ENCODE measurements around the gene CDC42EP2.
"Not testable (repeated sequence)": the region's sequence is repeated elsewhere in the genome, so short reads cannot be mapped to it uniquely, and the experiment has no call there.

Gene CDC42EP2

DNA sequence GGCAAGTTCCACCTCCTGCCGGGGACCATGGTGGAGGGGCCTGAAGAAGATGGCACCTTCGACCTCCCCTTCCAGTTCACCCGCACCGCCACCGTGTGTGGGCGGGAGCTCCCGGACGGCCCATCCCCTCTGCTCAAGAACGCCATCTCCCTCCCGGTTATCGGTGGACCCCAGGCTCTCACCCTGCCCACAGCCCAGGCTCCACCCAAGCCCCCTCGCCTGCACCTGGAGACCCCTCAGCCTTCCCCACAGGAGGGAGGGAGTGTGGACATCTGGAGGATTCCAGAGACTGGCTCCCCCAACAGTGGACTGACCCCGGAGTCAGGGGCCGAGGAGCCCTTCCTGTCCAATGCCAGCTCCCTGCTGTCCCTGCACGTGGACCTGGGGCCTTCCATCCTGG is 6.4 kb downstream of the CDC42EP2 start:
- no peak for DNase-seq

DNA sequence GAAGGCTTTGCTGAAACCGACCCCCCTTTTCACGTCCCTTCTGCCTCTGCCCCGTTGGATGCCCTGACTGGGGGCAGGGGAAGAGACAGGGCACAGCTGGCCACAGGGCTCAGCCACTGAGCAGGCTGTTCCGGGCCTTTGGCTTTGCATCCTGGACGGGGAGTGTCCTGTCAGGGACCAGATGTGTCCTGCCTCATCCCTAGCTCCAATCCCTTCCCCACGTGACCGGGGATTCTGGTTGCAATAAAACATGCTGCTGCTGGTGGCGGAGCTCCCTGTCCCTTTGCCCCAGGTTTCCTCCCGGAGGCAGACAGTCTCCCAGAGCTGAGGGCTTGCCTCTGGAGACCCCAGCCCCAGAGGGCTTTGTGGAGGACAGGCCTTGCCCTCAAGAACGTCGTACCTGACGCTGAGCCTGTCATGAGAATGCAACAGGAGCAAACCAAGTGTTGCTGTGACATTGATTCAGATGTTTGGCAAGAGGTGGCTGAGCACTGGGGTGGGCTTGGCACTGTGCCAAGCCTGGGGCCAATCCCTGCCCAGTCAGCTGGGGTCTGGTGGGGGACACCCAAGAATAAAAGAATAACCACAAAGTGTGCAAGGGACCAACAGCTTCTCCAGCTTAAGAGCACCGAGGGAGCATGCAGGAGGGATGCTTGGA is 7.3 kb downstream of the CDC42EP2 start:
- DNase-seq: no peak

DNA sequence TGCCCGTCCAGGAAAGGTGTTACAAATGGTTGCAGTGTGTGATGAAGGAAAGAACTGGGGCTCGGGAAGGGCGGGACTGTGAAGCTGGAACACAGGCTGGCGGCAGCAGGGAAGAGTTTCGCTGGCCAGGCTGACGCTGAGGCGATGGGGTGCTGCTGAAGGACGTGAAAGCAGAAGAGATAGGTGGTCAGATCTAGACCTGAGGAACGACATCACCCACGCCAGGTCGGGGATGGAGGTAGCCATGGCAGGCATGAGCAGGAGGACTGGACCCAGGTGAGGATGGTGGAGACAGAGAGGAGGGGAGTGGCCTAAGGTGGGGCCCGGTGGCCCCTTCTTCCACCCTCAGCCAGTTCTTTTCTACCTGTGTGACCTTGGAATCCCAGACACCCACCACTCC is 9.1 kb downstream of the CDC42EP2 start:
- DNase-seq: no peak

DNA sequence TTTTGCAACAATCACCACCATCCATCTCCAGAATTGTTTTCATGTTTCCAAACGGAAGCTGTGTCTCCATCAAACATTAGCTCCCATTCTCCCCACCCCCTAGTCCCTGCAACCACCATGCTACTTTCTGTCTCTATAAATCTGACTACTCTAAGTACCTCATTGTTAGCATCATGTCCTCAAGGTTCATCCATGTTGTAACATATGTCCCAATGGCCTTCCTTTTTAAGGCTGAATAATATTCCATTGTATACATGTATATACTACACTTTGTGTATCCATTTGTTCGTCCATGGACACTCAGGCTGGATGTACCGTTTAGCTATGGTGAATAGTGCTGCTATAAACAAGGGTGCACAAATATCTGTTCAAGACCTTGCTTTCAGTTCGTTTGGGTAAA is 10.8 kb downstream of the CDC42EP2 start:
- no peak for DNase-seq

DNA sequence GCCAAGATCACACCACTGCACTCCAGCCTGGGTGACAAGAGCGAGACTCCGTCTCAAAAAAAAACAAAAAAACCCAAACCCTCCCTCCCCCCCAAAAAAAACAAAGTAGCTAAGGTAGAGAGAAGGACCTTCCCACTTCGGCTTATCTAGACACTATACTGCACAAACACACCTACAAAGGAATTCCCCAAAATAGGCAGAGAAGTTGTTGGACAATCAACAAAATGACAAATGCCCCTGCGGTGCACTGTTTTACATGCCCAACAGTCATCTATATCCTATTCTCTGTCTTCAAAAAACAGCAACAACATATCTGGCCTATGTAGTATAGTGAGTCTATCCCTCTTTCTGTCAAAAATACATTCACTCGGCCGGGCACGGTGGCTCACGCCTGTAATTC is 12.4 kb downstream of the CDC42EP2 start:
- DNase-seq: no peak

DNA sequence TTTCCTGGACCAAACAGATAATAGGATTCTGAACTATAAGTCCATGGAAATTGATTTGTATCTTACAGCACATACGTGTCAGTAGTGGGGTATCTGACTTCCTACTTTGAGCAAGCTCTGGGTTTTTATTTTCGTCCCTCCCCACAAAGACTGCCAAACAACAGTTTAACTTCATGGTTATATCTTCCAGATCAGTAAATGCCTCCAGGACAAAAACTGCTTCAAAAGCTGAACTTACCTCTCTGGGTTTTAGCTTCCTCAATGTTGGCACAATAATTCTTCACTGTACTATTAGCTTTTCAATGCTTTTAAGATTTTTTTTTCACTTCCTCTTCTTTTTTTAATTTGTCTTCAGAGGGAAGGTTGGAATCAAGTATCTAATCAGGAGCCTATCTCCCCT is 14.8 kb downstream of the CDC42EP2 start:
- no peak for DNase-seq

DNA sequence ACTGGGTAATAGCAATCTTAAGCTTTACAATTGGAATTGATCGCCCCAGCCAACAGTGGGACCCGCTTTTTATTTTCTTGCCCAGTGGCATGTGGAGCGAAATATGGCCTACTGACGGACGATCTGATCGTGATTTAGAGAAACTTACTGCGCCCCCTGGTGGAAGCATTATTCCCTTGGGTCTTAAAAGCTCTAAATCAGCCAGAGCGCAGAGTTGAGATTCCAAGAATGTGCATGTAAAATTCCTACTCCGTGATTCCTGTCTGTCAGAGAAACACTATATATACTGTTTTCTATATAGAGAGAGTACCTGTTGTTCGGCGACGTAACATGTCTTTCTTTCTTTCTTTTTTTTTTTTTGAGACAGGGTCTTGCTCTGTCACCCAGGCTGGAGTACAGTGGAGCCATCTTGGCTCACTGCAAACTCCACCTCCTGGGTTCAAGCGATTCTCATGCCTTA is 15.3 kb downstream of the CDC42EP2 start:
- DNase-seq: peak; percentile 66

DNA sequence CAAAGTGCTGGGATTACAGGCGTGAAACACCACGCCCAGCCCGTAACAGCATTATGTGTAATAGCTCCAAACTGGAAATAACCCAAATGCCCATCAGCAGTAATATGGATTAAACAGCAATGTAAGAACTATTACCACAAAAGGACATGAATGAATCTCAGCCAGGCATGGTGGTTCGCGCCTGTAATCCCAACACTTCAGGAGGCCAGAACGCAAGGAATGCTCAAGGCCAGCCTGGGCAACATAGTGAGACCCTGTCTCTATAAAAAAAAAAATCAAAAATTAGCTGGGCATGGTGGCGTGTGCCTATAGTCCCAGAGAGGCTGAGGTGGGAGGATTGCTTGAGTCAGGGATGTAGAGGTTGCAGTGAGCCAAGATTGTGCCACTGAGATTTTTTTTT is 15.9 kb downstream of the CDC42EP2 start:
- no peak for DNase-seq

DNA sequence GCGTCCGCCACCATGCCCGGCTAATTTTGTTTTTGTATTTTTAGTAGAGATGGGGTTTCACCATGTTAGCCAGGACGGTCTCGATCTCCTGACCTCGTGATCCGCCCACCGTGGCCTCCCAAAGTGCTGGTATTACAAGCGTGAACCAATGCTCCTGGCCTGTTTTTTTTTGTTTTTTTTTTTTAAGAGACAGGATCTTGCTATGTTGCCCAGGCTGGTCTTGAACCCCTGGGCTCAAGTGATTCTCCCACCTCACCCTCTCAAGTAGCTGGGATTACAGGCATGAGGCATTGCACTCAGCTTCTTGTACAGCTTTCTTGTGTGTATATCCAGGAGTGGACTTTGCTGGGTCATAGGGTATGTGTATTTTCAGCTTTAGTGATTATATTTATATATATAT is 17.9 kb downstream of the CDC42EP2 start:
- DNase-seq: not testable (repeated sequence)

DNA sequence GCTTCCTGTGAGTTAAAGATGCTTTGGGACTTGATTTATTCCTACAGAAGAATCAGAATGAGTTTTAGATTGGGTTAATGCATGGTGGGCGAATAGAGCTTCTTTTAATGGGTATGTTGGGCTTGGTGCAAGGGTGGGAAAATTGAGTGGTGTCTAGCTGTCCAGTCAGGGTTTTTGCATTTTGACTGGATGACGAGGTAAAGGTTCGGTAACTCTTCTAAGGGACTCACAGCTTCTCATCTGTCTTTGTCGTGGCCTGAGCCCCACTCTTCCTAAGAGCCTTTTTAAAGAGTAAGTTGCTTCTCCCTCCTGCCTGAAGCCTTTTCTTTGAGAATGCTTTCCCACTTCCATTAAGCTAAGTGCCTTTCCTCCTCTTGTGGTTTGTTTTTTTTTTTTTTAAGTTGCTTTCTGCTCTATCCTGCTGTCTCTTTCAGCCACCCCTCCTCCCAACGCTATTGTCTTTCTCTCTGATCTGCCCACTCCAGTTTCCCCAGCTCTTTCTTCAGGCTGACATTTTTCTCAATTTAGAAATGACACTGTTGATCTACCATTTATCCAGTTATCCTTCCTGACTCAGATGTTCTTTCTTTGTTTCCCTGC is 20.1 kb downstream of the CDC42EP2 start:
- no peak for DNase-seq

DNA sequence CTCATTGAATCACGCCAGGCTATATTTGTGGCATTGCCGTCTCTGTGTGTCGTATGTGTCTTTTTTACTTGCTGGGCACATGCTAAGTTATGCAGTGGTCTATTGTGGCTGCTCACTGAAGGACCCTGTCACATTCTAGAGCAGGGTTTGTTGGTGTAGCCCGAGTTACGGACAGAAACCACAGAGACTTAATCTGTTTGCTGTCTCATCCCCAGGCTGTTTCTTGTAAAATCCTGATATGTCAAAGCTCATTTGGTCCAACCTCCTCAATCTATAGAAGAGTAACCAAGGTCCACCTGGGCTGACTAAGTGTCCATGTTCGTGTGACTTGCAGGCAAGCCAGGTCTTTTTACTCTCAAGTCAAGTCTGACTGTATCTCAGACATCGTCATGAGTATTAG is 24.0 kb downstream of the CDC42EP2 start:
- no peak for DNase-seq

DNA sequence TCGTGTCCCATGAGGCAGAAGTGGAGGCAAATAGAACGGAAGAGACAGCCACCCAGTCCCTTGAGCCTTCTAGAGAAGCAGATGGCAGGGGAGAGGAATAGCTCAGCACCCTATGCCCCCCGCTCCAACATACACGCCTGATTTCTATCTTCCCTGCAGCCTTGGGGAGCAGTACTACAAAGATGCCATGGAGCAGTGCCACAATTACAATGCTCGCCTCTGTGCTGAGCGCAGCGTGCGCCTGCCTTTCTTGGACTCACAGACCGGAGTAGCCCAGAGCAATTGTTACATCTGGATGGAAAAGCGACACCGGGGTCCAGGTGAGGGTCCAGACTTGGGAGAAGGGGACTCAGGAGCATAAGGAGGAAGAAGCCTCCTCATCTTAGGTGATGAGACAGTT is 25.6 kb downstream of the CDC42EP2 start:
- no peak for DNase-seq

DNA sequence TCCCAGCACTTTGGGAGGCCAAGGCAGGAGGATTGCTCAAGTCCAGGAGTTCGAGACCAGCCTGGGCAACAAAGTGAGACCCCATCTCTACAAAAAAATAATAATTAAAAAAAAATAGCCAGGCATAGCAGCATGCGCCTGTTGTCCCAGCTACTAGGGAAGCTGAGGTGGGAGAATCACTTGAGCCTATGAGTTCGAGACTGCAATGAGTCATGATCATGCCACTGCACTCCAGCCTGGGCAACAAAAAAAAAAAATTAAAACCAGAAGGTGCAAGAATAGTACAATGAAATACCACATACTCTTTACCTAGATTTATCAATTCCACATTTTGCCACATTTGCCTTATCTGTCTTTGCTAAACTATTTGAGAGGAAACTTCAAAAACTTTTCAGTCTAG is 27.2 kb downstream of the CDC42EP2 start:
- no peak for DNase-seq

DNA sequence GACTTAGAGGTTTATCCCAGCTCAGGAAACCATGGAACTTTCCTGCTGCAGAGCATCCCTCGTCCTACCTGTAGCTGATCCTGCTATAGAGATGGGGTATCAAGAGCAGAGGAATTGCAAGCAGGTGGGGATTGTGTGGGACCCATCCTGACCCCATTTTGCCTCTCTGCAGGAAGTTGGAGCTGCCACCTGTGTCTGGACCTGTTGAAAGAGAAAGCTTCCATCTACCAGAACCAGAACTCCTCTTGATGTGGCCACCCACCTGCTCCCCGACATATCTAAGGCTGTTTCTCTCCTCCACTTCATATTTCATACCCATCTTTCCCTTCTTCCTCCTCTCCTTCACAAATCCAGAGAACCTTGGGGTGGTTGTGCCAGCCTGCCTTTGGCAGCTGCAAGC is 36.8 kb downstream of the CDC42EP2 start:
- DNase-seq: no peak

DNA sequence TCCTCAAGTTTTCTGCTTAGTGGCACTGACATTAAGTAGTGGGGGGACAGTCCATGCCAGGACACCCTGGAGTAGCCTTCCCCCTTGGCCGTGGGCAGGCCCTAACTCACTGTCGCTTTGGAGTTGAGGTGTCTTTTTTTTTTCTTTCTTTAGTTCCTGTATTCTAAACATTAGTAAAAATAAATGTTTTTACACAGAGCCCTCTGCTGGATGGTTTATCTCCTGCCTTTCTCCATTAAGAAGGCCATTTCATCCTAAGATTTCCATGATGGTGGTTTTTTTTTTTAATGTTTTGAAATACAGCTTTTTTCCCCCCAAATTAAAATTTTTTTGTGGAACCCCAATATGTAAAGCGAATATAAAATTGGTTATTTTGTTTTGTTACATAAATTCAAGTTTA is 38.1 kb downstream of the CDC42EP2 start:
- DNase-seq: no peak

DNA sequence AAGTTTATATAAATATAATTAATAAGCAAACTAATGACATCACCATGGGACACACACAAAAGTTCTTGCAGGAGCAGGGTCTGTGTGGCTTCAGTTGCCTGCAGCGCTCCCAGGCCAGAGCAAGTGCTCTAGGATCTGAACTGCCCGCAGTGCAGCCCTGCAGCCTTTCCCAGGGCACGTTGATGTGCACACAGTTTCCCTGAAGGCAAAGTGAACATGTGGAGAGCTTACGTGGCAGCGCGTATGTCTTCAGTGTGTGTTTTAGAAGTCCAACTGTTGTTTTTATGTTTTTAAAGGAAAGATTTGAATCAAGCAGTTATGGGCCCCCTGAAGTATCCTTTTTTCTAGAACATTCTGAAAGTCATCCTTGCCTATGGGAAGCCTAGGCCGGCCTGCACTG is 38.7 kb downstream of the CDC42EP2 start:
- DNase-seq: no peak

DNA sequence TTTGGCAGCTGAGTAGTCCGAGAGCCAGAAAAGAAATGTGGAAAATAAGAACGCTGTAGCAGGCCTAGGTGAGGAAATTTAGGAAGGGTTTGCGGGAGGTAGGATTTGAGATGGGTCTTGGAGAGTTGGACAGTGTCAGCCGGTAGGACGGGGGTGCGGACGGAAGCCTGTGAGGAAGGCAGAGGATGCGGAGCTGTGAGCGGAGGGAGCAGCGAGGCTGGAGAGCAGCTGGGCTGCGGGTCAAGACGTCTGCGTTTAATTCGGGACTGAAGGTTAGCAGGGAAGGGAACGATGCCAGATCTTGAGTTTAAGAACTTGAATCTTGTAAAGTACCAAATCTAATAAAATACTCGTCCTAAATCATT is 39.2 kb downstream of the CDC42EP2 start:
- no peak for DNase-seq

DNA sequence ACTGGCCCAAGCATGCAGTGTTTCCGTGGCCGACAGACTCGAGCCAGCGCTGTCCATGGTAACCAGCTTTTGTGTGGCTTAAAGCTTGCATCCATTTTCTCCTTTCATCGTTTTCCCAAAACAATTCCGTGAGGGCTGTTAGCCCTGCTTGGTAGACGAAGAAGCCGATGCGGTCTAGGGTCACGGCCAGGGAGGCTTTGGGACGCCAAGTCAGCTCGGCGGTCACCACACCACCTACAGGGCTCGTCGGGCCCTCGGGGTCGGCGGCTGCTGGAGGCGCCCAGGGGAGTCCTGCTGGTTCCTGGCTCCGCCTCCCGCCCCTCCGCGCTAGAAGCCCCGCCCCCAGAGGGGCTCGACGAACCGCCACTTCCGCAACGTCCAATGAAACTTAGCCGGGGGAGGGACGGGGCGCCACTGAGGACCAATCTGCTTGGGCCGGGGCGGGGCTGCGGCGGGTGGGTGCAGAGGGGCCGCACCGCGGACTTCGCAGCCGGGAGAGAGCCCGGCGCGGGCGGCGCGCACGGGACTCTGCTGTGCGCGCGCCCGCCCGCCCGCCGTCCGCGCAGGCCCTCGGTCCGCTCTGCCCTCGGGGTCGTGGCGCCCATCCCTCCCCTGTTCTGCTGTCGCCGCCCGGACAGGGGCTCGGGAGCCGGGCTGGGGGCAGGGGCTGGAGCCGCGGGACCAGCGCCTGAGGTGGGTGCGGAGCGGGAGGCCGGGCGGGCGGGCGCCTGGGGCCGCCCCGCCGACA is 39.8 kb downstream of the CDC42EP2 start, which contains the start of gene TIGD3:
Gene TIGD3 (plus strand): TSS at position 487 of the 748 bp plus-strand sequence. CDS start 1,058 bp downstream, outside the sequence.
- peak; percentile 98 for DNase-seq

DNA sequence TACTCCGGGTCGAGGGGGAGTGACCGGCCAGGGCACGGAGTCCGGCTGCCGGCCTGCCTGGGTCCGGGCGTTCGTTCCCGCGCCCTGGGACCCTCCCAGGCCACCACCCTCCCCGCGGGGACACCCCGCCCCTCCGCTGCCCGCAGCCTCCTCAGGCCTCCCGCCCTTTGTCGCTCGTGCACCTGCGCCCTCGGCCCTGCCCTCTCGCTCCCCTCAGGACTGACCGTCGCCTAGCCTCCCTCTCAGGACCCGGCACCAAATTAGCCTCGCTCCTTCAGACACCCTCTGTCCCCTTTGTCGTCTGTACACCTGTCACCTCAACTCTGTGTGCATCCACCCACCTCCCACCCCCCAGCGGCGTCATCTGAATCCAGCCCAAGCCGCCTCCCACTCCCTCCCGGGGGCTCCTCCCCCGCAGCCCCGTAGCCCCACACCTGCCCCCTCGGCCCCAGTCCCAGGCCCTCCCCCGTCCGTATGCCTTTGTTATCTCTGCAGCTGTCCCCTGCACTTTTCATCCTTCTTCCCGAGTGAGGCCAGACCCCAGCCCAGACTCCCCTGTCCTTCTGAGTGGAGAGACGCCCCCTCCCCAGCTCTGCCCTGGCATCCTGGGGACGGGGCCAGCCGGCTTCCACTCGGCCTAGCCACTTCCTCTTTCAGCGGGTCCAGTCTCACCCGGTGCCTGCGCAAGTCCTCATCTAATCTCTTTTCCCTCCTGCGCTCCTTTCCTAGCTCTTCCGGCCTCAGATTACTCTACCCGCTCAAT is 40.5 kb downstream of the CDC42EP2 start:
- peak; percentile 61 for DNase-seq

DNA sequence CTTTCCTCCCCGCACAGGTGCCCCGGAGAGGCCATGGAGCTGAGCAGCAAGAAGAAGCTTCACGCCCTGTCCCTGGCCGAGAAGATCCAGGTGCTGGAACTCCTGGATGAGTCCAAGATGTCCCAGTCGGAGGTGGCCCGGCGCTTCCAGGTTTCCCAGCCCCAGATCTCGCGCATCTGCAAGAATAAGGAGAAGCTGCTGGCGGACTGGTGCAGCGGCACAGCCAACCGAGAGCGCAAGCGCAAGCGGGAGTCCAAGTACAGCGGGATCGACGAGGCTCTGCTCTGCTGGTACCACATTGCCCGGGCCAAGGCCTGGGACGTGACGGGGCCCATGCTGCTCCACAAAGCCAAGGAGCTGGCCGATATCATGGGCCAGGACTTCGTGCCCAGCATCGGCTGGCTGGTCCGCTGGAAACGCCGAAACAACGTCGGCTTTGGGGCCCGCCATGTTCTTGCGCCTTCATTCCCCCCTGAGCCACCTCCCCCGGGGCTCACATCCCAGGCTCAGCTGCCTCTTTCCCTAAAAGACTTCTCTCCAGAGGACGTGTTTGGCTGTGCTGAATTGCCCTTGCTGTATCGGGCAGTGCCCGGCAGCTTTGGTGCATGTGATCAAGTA is 41.2 kb downstream of the CDC42EP2 start:
- DNase-seq: no peak

DNA sequence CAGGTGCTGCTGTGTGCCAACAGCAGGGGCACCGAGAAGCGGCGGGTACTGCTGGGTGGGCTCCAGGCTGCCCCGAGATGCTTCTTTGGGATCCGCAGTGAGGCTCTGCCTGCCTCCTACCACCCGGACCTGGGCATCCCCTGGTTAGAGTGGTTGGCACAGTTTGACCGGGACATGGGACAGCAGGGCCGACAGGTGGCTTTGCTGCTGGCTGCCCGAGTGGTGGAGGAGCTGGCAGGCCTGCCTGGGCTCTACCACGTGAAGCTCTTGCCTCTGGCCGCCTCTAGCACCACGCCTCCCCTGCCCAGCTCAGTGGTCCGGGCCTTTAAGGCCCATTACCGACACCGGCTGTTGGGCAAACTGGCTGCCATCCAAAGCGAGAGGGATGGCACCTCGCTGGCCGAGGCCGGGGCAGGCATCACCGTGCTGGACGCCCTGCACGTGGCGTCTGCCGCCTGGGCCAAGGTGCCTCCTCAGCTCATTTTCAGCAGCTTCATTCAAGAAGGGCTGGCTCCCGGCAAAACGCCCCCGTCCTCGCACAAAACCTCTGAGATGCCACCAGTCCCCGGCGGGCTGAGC is 41.8 kb downstream of the CDC42EP2 start:
- no peak for DNase-seq

DNA sequence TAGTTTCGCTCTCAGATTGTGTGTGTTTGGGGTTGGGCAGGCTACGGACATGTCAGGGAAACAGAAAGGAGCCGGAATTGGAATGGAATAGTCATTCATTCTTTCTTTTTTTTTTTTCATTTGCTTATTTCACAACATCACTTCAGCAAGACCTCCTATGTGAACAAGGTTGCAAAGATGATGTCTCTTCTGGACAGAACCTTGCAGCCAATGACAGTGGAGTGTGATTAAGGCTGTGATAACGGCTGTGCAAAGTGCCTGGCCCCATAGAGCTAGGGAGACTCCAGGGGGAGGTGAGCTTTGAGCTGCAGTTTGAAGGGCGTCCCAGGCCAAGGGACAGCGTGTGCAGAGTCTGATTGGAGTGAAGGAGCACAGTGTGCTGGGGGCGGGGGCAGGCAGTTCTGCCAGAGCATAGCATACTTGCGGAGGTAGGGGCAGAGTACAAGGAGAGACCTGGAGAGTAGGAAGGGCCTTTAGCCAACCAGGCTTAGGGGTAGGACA is 43.2 kb downstream of the CDC42EP2 start:
- DNase-seq: no peak

All from activated T-cell treated with anti-CD3 and anti-CD28 coated beads, Interleukin-2, amount 50 U/mL, for 1 hour (primary cell).